NB4 (cell line): ENCODE results near the gene SPINT2.

Experiments
- CTCF ChIP-seq: IDR thresholded peaks from one replicate; pipeline ENCODE4 v1.5.1; 2012; ENCODE audit warnings: low read depth, low read length
- MAX ChIP-seq: IDR thresholded peaks from 2 replicates; pipeline ENCODE4 v1.6.1; 2011; ENCODE audit warnings: low read depth, low read length
- MYC ChIP-seq: IDR thresholded peaks from 2 replicates; pipeline ENCODE4 v1.6.1; 2011; ENCODE audit warnings: low read depth, low read length
- POLR2A ChIP-seq: IDR thresholded peaks from 2 replicates; pipeline ENCODE4 v1.6.1; 2011; ENCODE audit warnings: mild to moderate bottlenecking; ENCODE audit not compliant: insufficient read length; ENCODE audit errors: extremely low read depth

DNA sequence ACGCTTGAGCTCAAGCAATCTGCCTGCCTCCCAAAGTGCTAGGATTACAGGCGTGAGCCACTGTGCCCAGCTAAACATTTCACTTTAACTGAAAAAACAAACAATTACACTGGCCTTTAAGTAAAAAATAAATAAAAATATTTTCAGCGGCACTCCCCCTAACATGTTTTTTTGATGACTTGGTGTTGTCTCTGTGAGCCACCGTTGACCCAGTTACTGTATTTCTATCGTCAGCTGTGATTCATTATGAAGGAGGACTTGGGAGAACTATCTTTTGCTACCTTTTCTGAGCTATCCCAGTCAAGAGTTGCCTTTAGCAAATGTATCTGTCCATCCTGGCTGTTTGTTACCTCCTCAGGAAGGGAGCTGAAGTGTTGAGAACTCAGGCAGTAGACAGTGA lies 21.2 kb downstream of the SPINT2 start:
- no peak for TF ChIP-seq MAX
- no peak for TF ChIP-seq CTCF
- no peak for TF ChIP-seq POLR2A
- TF ChIP-seq MYC = no peak
